ENCODE results near the gene RCSD1.
"Not testable (repeated sequence)": the region's sequence is repeated elsewhere in the genome, so short reads cannot be mapped to it uniquely, and the experiment has no call there.

RCSD1 gene

DNA sequence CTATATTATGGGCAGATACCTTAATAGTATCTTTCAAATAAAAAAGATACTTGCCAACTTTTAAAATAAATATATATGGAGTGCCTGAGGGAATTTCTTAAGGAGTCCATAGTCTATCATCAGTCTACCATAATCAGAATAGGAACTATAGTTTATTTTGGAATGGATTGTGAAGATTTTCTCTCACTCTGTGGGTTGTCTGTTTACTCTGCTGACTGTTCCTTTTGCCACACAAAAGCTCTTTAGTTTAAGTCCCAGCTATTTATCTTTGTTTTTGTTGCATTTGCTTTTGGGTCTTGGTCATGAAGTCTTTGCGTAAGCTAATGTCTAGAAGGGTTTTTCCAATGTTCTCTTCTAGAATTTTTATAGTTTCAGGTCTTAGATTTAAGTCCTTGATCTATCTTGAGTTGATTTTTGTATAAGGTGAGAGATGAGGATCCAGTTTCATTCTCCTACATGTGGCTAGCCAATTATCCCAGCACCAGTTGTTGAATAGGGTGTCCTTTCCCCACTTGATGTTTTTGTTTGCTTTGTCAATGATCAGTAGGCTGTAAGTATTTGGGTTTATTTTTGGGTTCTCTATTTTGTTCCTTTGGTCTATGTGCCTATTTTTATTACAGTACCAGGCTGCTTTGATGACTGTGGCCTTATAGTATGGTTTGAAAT, 112.5 kb downstream of the RCSD1 start:
- DNase-seq (ENCODE audit: low read depth in 2 of 2): not testable (repeated sequence)

DNA sequence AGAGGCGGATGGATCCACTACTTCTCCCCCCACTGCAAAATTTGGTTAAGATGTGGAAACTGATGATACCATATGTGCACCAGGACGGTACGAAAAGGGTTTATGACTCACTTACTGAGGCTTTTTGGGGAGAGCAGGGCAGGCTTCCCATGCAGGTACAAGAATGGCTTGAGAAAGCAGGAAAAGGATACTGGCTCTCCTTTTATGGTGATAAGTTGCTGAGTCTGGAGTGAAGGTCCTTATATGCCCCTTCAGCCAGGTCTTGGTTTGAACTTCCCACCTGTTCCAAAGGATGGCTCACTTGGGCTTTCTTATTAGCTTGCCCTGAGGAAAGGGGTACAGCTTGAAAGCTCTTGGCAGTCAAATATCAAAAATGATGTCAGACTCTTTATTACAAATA, 114.9 kb downstream of the RCSD1 start:
- no peak for DNase-seq (ENCODE audit: low read depth in 2 of 2)

DNA sequence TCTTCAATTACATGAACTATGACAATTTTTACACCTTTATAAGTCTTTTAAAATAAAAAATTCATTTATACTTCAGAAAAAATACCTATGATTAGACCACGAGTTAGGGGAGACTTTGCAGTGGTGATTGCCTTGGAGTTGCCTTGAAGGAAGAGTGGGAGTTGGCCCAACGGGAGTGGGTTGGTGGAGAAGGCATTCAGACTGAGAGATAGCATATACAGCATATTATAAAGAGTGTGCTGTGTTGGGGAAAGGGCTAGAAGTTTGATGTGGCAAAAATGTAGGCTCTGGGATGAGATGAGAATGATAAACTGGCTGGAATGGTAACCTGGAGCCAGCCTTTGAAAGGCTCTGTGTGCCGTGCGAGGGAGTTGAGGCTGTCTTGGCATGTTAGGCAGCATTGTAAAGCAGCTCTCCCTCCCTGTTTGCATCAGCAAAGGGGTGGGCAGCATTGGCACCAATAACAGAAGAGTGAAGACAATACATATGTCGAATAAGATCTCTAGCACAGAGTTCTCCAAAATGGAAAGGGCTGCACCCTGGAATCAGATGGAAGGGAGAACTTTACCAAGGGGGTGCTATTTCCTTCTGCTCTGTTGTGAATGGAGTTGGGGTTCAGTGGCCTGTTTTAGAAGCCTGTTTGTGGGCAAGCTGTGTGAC, 116.1 kb downstream of the RCSD1 start:
- DNase-seq (ENCODE audit: low read depth in 2 of 2): no peak

DNA sequence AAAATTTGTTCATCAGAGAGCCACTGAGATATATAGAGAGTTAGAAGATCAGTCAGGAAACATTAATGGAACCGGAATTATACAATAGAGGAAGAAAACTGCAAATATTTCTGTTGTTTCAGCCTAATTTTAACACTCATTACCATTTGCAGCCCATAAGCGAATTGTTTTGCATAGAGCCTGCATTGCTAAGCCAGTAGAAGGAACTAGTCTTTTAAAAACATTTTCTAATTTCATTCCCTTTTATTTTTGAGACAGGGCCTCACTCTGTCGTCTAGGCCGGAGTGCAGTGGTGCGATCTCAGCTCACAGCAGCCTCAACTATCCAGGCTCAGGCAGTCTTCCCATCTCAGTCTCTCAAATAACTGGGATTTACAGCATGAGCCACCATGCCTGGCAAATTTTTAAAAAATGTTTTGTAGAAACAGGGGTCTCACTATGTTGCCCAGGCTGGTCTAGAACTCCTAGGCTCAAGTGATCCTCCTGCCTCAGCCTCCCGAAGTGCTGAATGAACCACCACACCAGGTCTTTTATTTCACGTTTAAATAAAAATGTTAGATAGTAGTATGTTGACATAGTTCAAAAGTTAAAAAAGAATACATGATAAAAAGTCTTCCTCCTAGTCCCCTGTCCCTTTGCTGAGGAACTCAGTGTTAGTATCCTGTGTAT, 117.1 kb downstream of the RCSD1 start:
- DNase-seq (ENCODE audit: low read depth in 2 of 2): no peak

DNA sequence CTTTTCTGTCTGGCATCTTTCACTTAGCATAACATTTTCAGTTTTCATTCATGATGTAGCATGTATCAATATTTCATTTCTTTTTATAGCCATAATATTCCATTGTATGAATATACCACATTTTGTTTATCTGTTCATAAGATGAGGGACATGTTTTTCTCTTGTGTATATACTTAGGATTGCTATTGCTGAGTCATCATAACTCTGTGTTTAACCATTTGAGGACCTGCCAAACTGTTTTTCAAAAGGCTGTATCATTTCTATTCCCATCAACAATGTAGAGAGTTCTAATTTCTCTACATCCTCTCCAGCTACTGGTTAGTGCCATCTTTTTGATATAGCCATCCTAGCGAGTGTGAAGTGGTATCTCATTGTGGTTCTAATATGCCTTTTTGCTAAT, 118.0 kb downstream of the RCSD1 start:
- DNase-seq (ENCODE audit: low read depth in 2 of 2): no peak

DNA sequence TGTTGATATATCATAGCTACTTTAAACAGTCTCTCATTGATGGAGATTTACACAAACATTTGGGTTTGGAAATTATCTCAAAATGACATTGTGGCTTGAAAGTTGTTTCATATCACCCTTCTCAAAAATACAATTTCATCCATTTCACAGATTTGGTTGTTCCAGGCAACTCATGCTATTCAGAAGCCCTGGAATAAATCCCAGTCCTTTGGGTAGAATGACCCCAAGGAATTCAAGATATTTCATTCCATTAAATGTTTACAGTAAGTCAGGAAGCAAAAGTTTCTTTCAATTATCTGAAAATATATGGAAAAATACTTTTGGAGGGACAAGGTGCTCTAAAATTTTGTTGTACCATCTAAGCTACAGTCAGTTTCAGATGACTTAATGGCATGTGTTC, 118.9 kb downstream of the RCSD1 start:
- DNase-seq (ENCODE audit: low read depth in 2 of 2): no peak

DNA sequence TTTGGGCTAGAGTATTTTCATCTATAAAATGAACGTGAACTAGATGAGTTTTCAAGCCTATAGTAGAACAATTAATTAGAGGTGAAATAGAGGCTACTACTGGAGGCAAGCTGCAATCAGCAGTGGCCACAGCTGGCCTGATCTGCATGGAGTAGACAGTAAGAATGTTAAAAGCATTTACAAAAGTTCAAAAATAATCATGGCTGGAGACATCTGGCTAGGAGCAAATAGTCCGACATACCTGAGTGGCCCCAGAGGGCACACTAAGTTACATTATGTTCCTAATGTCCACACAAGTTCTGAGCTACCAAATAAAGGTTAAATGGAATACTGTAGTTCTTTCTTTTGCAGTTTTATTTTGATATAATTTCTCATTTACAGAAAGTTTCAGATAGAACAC, 119.7 kb downstream of the RCSD1 start:
- DNase-seq (ENCODE audit: low read depth in 2 of 2): no peak

DNA sequence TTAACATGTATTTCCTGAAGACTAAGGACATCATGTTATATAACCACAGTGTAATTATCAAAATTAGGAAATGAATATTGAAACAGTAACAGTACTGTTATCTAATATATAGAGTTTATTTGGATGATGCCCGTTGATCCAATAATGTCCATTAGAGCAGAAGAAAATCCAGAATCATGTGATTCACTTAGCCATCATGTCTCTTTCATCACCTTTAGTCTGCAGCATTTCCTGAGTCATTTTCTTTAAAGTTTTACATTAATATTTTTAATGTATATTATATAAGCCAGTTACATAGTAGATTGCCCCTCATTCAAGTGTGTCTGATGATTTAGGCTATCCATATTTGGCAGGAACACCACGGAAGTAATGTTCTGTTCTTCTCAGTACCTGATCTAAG, 120.6 kb downstream of the RCSD1 start:
- no peak for DNase-seq (ENCODE audit: low read depth in 2 of 2)

DNA sequence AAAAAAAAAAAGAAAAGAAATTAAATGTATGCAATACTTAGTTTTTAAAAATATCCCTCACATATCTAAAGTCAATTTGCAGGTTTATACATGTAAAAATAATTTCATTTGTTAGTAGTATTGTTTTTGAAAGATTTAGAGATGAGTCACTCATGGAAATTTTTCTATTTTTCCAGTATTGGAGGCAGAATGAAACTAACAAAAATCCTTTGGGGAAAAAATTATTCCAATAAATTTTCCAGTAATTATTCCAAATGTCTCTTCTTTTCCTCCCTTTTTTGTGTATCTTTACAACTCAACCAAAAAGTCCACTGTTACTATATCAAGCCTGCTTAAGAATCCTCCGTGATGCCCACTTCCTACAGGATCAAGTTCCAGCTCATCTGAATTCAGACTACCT, 121.6 kb downstream of the RCSD1 start:
- DNase-seq (ENCODE audit: low read depth in 2 of 2): no peak

DNA sequence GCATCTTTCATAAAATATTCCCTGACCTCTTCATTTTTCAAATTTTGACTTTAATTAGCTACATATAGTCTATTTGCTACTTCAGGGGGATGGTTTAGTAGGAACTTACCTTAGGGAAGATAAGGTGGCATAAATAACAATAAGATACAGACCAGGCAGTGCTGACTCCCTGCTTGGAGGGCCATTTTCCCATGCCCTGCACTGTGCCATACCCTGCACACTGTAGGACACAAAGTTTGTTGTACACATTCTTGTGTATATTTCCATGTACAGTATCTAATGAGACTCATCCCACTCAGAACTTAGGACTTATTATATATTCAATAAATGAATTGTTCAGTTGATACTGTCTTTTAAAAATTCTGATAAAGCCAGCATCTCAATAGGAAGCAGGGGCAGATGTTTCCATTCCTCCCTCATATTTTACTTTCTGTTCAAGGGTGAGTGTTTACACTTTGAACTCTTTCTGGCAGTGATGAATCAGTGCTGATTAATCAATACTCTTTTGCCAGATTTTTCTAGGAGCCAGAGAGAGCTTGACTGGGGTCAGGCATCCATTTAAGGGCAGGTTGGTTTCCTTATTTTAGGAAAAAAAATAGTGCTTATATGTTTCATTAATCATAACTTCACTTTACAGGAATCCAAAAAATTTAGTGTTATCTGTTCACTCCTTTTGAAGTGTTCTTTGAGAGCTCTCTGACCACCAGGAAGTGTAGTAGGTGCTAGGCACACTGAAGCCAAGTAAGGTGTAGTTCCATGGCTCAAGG, 122.4 kb downstream of the RCSD1 start:
- no peak for DNase-seq (ENCODE audit: low read depth in 2 of 2)

DNA sequence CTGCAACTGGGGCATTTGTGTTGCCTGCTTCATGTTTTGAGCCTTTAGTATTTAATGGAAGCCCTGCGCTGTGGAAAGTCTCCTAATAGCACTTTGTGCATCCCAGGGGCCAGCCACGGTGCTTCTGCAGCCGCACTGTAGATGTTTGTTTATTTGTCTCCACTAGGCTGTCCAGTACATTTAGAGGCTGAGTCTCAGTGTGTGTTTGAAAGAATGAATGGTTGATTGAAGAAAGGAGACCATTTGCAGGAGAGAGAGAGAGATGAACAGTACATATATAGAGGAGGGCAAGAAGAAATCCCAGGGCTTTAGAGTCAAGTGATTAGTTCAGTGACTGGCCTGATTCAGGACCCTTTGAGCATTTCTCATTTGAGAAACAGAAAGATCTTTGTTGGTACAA, 125.6 kb downstream of the RCSD1 start:
- no peak for DNase-seq (ENCODE audit: low read depth in 2 of 2)

Measured in stimulated activated CD4-positive, alpha-beta T cell treated with anti-CD3 and anti-CD28 coated beads, Interleukin-15, amount 100 ng/mL, for 48 hours (primary cell).